LHCN-M2 (cell line): Measurements from ENCODE around the gene CYP3A4. TPM values are rescaled to one million over a fixed set of nuclear protein-coding genes. Genes with fewer than 3 reads are reported as not detected.
"Not testable (repeated sequence)": the region's sequence is repeated elsewhere in the genome, so short reads cannot be mapped to it uniquely, and the experiment has no call there.

Experiments used
- DNase-seq: peaks from one replicate; pipeline ENCODE4 v3.0.0-alpha.2; 2012; ENCODE audit warnings: low read depth
- total RNA-seq: library from RNA; depleted of rRNA; stranded (reverse); fragments of >200 nt; gene quantifications from 2 replicates; pipeline ENCODE4 v1.2.3, GENCODE V29; 2014

The CYP3A4 gene
- total RNA-seq, 1 experiment from 2014 or later = not detected

DNA sequence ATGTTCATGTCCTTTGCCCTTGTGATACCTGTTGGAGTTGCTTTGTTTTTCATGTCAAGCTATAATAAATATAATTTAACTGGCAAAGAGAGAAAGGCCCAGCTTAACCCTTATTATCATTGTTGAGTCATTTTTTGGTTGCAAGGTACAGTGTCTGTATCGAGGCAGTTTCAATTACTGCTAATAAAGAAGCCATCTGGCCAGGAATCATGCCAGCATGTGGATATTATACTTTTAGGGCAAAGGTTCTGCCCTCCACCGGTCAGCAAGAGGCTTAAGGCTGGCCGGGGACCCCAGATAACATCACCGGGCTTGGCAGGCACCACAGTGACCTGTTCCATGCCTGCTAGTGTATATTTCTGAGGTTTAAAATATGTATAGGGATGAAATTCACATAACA, 9.0 kb upstream of the CYP3A4 start:
- peak; percentile 38 for DNase-seq

GRCh38 chr7:99791667-99792369, 7.8 kb upstream of the CYP3A4 start:
- DNase-seq = no peak

DNA sequence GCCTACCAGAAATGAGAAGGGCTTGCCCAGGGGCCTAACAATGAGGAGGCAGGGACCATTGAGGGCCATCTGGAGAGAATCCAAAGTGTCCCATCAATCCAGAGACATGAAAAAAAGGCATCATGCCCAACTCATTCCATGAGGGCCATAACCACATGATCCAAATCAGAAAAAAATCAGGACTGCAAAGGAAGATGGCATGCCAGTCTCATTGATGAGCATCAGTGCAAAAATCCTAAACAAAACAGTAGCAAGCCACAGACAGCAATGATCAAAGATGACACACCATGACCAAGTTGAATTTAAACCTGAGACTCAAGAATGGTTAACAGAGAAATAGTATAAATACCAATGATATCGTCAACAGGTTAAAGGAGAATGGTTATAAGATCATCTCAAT, 7.0 kb upstream of the CYP3A4 start:
- peak; percentile 91 for DNase-seq

DNA sequence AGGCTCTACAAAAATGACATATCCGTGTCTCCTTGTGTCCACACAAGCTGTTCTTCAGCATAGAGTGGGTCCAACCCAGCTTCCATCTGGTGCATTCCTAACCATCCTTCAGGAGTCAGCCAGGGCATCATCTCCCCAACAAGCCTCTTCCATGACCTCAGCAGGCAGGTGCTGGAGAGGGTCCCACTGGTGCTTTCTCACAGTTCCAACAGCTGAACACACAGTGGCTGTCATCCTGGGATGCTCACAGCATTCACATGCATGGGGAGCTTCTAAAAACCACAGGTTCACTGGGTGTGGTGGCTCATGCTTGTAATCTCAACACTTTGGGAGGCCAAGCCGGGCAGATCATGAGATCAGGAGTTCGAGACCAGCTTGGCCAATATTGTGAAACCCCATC, 6.4 kb upstream of the CYP3A4 start:
- peak; percentile 96 for DNase-seq

- peak; percentile 86 for DNase-seq
These were observed 5.6 kb upstream of the CYP3A4 start for GRCh38 chr7:99789441-99790070.

- DNase-seq = no peak
These were observed 4.6 kb upstream of the CYP3A4 start for GRCh38 chr7:99788554-99788953.

GRCh38 chr7:99786726-99787335, 2.8 kb upstream of the CYP3A4 start:
- DNase-seq = no peak

DNA sequence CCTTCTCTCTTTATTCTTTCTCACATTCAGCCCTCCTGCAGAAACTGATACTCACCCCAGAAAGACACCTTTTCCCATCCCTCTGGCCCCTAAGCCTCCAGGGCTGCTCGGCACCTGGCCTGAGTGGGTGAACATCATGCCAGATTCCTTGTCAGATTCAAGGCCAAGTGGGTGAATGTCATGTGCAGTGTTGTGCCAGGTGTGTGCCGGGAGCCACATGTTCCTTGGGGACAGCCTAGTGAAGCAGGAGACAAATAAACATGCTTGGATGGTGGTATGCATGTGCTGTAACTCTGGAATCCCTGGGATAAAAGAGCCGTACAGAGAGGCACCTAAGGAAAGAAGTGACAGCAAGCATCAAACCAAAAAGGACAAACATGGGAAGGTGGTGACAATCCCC, 1.7 kb upstream of the CYP3A4 start:
- not testable (repeated sequence) for DNase-seq

GRCh38 chr7:99782012-99782953, 1.7 kb downstream of the CYP3A4 start:
- DNase-seq = no peak

DNA sequence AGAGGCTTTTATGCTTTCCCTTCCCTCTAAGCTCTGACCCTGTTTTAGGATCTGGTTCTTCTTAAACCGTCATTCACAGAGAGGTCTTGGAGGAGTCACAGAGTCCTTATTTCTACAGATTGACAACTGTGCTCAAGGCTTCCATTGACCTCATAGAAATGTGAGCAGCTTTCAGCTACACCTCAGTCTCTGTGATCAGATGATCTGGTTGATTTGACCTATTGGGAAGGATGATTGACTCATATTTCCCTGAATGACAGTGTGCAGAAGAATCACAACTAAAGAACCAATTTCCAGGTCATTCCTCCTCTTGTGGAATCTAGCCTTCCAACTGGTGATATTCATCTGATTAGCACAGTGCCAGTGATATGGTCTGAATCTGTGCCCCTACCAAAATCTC, 3.4 kb downstream of the CYP3A4 start:
- no peak for DNase-seq

DNA sequence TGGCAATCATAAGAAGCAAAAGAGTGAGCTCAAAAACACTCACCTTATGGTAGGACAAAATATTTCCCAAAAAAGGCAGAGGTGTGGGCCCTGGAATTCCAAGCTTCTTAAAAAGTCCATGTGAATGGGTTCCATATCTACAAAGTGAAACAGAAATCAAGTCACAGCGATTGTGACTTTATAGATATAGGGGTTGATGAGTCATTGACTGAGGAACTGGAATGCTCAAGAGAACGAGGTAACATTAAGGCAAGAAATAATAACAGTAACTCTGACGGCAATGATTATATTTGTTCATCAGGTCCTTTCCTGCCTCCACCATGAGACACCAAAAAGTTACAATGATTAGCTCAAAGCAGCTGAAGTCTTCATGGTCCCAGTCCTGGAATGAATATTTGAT, 4.0 kb downstream of the CYP3A4 start:
- DNase-seq = no peak

GRCh38 chr7:99778880-99779279, 5.1 kb downstream of the CYP3A4 start:
- DNase-seq = no peak

- DNase-seq = not testable (repeated sequence)
These were observed 10.6 kb downstream of the CYP3A4 start for GRCh38 chr7:99773395-99773794.

DNA sequence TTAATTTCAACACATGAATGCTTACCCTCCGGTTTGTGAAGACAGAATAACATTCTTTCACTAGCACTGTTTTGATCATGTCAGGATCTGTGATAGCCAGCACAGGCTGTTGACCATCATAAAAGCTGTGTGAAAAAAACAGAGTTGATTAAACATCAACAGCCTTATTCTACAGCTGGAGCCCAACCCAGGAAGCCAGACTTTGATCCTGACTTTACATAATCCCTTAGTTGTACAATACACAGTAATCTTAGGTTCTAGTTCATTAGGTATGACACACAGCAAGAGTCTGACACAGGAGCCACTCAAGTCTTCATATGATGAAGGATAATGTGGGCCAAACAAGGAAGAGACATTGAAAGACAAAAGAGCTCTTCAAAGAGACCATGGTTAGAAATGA, 11.4 kb downstream of the CYP3A4 start:
- no peak for DNase-seq

DNA sequence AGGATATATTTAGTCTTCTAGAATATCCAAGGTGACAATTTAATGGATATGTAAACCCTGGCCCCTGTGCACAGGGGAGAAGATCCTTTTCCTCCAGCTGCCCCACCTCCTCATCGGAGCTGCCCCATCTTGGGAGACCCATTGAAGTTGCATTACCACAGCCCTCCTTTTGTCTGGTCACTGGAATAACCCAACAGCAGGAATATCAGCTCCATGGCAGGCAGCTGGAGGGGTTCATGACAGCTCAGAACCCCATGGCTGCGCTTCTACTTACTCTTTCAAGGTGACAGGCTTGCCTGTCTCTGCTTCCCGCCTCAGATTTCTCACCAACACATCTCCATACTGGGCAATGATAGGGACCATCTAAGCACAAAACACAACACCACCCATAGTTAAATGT, 14.5 kb downstream of the CYP3A4 start:
- not testable (repeated sequence) for DNase-seq

GRCh38 chr7:99768471-99768870, 15.5 kb downstream of the CYP3A4 start:
- DNase-seq = no peak

DNA sequence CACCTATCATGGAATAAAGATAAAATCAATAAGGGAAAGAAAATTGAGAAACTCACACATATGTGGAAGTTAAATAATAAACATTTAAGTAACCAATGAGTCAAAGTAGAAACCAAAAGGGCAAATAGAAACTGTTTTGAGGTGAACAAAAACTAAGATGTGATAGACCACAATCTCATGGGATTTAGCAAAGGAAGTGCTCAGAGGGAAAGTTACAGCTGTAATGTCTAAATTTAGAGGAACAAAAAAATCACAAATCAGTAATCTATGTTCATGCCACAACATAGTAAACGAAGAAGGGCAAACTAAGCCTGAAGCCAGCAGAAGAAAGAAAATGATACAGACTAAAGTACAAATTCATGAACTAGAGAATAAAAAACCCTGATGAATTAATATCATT, 16.3 kb downstream of the CYP3A4 start:
- DNase-seq = no peak

- DNase-seq = peak; percentile 58
These were observed 17.4 kb downstream of the CYP3A4 start for GRCh38 chr7:99766484-99767099.

DNA sequence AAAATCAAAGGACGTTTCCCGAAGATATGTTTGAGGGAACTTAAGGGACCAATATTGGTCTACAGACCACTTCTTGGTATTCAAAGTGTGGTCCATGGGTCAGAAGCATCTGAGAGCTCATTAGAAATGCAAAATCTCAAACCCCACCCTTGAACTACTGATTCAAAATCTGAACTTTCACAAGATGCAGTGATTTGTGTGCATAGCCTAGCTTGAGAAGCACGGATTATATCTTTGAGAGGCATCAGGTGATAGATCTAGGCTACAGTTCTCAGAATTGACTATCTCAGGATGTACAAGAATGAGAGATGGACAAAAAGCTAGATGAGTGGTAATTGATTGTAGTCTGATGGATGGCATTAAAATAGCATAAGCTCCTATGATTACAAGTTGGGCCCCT, 19.5 kb downstream of the CYP3A4 start:
- DNase-seq = no peak

- peak; percentile 95 for DNase-seq
These were observed 21.2 kb downstream of the CYP3A4 start for GRCh38 chr7:99762680-99763327.

DNA sequence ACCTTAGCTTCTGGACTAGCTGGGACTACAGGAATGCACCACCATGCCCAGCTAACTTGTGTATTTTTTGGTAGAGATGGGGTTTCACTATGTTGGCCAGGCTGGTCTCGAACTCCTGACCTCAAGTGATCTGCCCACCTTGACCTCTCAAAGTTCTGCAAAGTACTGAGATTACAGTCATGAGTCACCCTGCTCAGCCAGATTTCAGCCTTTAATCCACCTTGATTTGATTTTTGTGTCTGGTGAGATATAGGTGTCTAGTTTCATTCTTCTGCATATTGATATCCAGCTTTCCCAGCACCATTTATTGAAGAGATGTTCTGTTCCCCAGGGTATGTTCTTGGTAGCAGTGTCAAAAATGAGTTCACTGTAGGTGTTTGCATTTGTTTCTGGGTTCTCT, 28.9 kb downstream of the CYP3A4 start:
- no peak for DNase-seq
